Sciatic nerve (tissue), 2 donors: ENCODE measurements around the gene SPSB3. TPM values are rescaled to one million over a fixed set of nuclear protein-coding genes. Genes with fewer than 3 reads are reported as not detected.

ENCODE experiments used
- ATAC-seq: fragments of 200-7000 bp; cut with Tn5 transposase; one replicate; pipeline ENCODE4 v1.9.1; 2020; ENCODE audit warnings: mild to moderate bottlenecking, moderate library complexity
- DNase-seq: peaks from one replicate; pipeline ENCODE4 v3.0.0-alpha.2; 2020; ENCODE audit warnings: low spot score
- intact Hi-C: fragments of 100-400 bp; cut with DNase I; formaldehyde crosslinking; loops from one replicate; pipeline ENCODE4 v1.14.2; 2022
- total RNA-seq: library from RNA; stranded (reverse); fragmentation: NEBNext Ultra II Directional; extraction: Animal tissue kit (Norgen Biotek cat#: 25700); gene quantifications from one replicate; pipeline ENCODE4 v1.2.1, GENCODE V29; 2021
- donor health status: DM: no; HTN: no; CAD: no.
- donor health status: DM: no; HTN: no; CAD: no.

The SPSB3 gene
- total RNA-seq, 1 donor from 2014 or later = 35.3 TPM

DNA sequence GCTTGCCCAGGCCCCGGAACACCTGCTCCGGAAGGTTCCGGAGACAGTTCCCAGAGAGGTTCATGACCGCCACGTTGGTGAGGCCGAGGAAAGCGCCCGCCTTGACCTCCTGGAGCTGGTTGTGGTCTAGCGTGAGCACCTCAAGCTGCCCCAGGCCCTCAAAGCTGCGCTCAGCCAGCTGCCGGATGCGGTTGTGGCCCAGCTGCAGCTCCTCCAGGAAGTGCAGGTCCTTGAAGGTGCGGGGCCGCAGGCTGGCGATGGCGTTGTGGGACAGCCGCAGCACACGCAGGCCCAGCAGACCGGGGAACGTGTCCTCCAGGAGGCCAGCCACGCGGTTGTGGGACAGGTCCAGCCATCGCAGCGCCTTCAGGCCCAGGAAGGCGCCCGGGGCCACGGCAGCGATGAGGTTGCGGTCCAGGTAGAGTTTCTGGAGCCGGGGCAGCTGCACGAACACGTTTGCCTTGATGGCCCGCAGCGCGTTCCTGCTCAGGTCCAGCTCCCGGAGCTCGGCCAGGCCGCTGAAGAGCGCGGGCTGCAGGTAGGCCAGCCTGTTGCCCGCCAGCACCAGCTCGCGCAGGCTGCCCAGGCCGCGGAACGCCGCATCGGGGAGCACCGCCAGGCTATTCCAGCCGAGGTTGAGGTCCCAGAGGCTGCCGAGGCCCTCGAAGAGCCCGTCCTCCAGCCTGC is 9.0 kb upstream of the SPSB3 start:
- ATAC-seq (no peak), DNase-seq (no peak)
- intact Hi-C loops = no loop called here

- no peak for ATAC-seq
- intact Hi-C loops = no loop called here
- no peak for DNase-seq
Observed at GRCh38 chr16:1790611-1791255, 8.4 kb upstream of the SPSB3 start.

GRCh38 chr16:1790261-1790610 is 7.9 kb upstream of the SPSB3 start:
- peak; percentile 53 for DNase-seq
- no peak for ATAC-seq

DNA sequence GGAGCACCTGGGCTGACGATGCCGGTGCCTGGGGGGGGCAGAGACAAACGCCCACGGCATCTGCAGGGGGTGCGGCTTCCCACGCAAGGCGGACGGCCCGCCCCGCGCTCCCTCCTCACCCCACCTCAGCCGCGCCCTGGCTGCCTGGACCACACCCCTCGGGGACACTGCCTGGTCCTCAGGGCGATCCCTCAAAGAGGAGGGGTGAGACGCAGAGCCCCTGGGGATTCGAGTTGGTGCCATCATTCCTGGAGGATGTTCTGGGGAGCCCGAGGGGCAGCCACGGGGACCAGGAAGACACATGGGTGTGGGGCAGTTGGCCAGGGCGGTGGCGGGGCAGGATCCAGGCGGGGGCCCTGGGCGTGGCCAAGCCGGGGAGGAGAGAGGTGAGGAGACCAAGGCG is 7.3 kb upstream of the SPSB3 start:
- intact Hi-C loops = no loop called here
- peak; percentile 55 for DNase-seq
- no peak for ATAC-seq

More at GRCh38 chr16:1790261-1790610, 7.9 kb upstream of the SPSB3 start:
- intact Hi-C loops = no loop called here

- ATAC-seq = no peak
- intact Hi-C loops = no loop called here
- peak; percentile 56 for DNase-seq
Observed at GRCh38 chr16:1788708-1789100, 6.3 kb upstream of the SPSB3 start.

GRCh38 chr16:1788095-1788707 is 5.8 kb upstream of the SPSB3 start:
- intact Hi-C loops = no loop called here
- no peak for ATAC-seq
- DNase-seq = peak; percentile 56

GRCh38 chr16:1787322-1788094 is 5.1 kb upstream of the SPSB3 start:
- no peak for ATAC-seq
- intact Hi-C loops = no loop called here
- DNase-seq = peak; percentile 56

DNA sequence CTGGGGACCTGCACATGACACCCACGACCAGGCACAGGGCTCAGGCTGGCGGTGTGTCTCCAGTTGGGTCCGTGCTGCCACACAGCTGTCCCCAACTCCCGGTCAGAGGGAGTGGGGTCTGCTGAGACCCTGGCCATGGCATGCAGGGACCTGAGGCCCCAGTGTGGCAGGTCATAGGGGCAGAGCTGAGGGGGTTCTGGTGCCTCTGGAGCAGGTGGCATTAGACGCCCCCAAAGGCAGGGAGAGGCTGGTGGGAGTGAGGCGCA is 4.6 kb upstream of the SPSB3 start:
- ATAC-seq (no peak), DNase-seq (no peak)
- intact Hi-C loops = no loop called here

DNA sequence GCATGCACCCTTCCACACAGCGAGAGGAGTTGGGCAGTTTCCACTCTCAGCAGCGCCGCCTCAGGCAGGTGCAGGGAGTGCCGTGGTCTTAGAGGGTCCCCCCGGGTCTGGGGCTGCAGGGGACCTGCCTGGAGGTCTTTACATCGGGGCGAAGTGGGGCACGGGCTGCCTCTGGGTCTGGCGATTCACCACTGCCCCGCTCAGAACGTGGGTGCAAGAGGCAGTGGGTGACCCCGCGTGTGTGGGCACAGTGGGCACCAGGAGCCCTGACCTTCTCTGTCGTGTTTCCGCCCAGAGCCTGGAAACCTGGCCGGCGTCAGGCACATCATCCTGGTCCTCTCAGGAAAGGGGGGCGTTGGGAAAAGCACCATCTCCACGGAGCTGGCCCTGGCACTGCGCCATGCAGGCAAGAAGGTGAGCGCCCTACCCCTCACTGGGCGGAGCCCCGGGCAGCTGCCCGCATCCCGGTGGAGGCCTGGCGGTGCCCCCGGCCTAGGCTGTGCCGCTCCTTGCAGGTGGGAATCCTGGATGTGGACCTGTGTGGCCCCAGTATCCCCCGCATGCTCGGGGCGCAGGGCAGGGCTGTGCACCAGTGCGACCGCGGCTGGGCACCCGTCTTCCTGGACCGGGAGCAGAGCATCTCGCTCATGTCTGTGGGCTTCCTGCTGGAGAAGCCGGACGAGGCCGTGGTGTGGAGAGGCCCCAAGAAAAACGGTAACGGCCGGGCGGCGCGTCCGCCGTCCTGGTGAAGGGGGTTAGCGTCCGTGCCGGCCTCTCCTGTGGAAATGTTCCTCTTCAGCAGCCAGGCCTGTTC is 4.1 kb upstream of the SPSB3 start:
- ATAC-seq = no peak
- DNase-seq = peak; percentile 58
- intact Hi-C loops = no loop called here

DNA sequence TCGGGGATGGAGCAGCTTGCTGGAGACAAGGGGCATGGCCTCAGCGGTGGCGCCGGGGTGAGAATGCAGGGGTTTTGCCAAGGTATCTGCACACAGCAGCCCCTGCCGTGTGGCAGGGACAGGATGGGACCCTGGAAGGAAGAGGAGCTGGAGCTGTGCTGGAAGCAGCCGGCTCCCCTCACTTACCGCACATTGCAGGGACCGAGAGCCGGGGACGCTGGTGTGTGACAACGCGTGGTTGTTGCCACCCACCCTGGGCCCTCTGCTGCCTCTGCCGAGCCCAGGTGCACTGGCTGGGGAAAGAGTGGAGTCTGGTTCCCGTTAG is 3.4 kb upstream of the SPSB3 start:
- intact Hi-C loops = no loop called here
- no peak for ATAC-seq
- peak; percentile 57 for DNase-seq

DNA sequence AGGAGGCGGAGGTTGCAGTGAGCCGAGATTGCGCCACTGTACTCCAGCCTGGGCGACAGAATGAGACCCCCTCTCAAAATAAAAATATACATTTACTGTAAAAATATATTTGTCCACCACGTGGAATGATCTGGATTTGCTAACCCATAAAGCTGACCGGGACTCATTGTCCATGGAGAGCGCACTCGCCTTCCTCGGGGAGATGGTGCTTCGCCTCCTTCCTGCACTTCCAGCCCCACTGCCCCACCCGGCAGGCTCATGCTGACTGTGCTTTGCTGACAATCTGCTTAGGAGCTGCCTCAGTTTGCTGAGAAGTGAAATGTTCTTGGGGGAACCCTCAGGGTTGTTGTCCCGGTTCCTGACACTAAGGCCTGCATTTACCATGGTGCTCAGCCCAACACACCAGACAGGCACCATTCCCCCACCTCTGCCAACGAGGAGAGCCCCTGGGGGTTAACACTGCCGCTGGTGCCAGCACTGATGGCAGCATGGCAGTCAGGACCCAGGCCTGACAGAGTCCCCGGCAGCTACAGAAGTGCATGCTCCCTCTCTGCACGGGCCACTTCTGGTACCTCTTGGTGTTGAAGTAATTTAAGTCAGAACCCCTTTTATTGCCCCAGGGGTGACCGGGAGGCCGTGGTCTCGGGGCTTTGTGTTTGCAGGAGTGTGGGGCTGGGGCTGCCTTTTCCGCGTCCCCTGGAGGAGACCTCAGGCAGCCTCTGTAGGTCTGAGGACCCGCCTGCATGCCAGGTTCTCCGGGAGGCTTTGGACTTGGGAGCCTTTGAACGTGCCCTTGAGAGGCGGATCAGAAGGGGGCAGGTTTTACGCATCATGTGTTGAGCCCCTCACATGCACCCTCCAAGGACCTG is 2.8 kb upstream of the SPSB3 start:
- ATAC-seq = no peak
- peak; percentile 56 for DNase-seq
- intact Hi-C loops = no loop called here

GRCh38 chr16:1781758-1782407 is 488 bp downstream of the SPSB3 start:
- DNase-seq (no peak), ATAC-seq (no peak)
- intact Hi-C loops = no loop called here

DNA sequence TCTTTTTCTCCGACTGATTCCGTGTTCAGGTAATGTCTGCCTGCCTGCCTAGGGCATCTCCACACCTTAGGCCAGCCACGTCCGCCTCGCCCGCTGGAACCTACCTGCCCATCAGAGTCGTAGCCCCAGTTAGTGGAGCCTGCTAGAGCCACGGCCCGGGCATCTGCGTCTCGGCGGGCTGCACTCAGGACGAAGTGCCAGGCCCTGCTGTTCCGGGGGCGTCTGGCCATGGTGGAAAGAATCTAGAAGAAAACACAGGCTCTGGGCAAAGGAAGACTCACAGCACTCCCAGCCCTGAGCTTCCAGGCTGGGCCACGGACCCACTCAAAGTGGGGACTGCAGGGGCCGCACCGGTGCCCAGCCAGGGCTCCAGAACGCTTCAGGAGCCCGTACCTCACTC is 1.1 kb downstream of the SPSB3 start:
- DNase-seq (no peak), ATAC-seq (no peak)
- intact Hi-C loops = no loop called here

- ATAC-seq = no peak
- intact Hi-C loops = no loop called here
- DNase-seq = no peak
Observed at GRCh38 chr16:1780677-1781072, 1.7 kb downstream of the SPSB3 start.

- intact Hi-C loops = no loop called here
- DNase-seq = no peak
- ATAC-seq = no peak
Observed at GRCh38 chr16:1779741-1780676, 2.4 kb downstream of the SPSB3 start.

DNA sequence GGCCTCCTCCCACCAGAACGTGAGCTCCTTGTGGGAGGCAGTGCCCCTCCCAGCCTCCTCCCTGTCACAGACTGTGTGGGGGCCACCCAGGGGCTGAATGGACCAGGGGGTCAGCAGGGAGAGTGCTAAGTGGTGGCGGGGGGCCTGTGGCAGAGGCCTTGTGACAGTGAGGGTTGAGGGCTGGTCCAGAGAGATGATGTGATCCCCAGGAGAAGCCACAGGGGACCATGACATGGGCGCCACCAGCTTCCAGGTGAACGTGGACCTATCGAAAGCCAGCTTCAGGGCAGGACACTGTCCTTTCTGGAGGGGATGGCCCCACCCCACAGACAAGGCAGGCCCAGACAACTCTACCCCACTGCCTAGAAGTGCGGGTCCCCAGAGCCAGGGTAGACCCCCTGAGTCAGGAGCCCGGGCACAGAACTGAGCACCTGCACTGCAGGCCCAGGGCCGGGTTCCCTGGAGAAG is 3.1 kb downstream of the SPSB3 start:
- no peak for DNase-seq
- no peak for ATAC-seq
- intact Hi-C loops = no loop called here
